Anterior cingulate cortex (tissue), 58 donors: ENCODE measurements around the gene OR10H5.
"Not testable (repeated sequence)": the region's sequence is repeated elsewhere in the genome, so short reads cannot be mapped to it uniquely, and the experiment has no call there.

Experiments used
- DNase-seq, 58 donors: peaks; one replicate each; lab custom pipeline; 2025; lab: John Stamatoyannopoulos, UW

Gene OR10H5

GRCh38 chr19:15810335-15810734 lies 22.9 kb downstream of the OR10H5 start:
- no peak for DNase-seq

- DNase-seq, result no peak
Observed at GRCh38 chr19:15811476-15811875, 24.0 kb downstream of the OR10H5 start.

DNA sequence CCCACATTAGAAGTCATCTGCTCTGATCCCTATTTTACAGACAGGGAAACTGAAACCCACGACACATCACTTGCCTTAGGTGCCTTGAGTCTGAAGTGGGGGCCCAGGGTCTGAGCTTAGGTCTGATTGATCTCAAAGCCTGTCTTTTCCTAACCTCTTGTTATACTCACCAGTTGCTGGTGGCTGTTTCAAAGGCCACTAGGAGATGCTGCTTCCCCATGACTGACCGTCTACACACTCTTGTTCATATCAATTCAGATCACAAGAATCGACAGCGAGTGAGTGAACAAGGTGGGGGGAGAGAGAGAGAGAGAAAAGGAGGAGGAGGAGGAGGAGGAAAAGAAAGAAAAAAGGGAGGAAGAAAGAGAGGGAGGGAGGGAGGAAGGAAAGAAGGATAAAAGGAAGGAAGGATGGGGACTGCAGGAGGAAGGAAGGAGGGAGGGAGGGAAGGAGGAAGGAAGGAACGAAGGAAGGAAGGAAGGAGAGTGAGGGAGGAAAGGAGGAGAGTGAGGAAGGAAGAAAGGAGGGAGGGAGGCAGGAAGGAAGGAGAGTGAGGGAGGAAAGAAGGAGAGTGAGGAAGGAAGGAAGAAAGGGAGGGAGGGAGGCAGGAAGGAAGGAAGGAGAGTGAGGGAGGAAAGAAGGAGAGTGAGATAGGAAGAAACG lies 24.7 kb downstream of the OR10H5 start:
- peak in 1 of 58 donors; percentile 1 for DNase-seq

- DNase-seq, result no peak
Observed at GRCh38 chr19:15813916-15814315, 26.5 kb downstream of the OR10H5 start.

DNA sequence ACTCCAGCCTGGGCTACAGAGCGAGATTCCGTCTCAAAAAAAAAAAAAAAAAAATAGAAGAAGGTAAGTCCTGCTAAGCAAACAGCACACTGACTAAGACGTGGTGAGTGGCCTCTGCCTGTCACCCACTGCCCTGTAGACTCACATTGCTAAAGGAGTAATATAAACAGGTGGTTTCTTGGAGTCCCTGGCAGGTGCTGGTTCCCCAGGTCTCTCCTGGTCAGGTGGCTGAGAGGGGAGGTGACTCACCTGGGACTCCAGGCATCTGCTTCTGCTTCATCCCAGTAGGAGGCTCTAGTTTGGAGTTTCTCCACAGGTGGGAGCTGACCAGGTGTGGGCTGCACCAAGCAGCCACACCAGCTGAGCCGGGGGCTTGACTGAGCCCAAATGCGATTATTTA lies 27.8 kb downstream of the OR10H5 start, which contains the start of gene OR10H1:
Gene OR10H1 (minus strand): TSS at position 359 of the 400 bp plus-strand sequence. CDS start 7,627 bp downstream, outside the sequence.
- DNase-seq, result no peak

DNA sequence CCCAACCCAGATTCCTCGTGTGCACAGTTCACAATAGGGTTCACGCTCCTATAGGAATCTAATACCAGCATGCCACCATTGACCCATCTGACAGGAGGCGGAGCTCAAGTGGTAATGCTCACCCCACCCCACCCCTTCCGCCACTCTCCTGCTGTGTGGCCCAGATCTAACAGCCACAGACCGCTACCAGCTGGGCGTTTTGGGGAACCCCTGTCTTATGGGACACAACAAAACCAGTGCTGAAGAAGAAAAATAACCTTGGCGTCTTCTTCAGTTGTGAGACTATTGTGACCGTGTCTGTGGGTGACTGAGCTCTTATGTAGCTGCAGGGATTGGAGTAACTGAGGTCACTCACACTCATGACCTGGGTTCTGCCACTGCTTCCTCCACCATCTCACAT lies 33.2 kb downstream of the OR10H5 start:
- DNase-seq, result no peak

- DNase-seq, result no peak
Observed at GRCh38 chr19:15825753-15826152, 38.3 kb downstream of the OR10H5 start.

GRCh38 chr19:15828121-15828610 lies 40.7 kb downstream of the OR10H5 start:
- DNase-seq, result no peak

DNA sequence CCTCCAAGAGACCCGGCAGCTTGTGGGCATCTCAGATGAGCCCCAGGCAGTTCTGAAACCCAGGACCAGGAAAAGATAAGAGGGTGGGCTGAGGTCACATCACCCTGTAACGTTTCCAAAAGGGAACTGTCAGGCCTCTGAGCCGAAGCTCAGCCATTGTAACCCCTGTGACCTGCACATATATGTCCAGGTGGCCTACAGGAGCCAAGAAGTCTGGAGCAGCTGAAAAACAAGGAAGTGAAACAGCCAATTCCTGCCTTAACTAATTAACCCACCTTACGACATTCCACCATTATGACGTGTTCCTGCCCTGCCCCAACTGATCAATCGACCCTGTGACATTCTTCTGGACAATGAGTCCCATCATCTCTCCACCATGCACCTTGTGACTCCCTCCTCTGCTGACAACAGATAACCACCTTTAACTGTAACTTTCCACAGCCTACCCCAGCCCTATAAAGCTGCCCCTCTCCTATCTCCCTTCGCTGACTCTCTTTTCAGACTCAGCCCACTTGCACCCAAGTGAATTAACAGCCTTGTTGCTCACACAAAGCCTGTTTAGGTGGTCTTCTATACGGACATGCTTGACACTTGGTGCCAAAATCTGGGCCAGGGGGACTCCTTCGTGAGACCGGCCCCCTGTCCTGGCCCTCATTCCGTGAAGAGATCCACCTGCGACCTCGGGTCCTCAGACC lies 41.3 kb downstream of the OR10H5 start:
- not testable (repeated sequence) for DNase-seq

- DNase-seq, result no peak
Observed at GRCh38 chr19:15829306-15829698, 41.8 kb downstream of the OR10H5 start.

DNA sequence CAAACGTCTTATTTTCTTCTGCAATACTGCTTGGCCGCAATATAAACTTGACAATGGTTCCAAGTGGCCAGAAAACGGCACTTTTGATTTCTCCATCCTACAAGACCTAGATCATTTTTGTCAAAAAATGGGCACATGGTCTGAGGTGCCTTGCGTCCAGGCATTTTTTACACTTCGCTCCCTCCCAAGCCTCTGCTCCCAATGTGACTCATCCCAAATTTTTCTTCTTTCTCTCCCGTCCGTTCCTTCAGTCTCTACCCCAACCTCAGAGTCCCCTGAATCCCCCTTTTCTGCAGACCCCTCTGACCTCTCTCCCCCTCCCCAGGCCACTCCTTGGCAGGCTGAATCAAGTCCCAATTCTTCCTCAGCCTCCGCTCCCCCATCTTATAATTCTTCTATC lies 42.3 kb downstream of the OR10H5 start:
- no peak for DNase-seq

DNA sequence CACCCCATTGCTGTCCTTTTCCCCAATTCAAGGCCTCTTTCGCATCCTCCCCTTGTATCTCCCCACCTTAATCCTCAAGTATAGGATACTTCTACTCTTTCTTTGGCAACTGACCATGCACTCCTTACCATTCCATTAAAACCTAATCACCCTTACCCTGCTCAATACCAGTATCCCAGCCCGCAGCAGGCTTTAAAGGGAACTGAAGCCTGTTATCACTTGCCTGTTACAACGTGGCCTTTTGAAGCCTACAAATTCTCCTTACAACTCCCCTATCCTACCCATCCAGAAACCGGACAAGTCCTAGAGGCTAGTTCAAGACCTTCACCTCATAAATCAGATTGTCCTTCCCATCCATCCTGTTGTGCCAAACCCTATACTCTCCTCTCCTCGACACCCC lies 44.2 kb downstream of the OR10H5 start:
- DNase-seq, result no peak

DNA sequence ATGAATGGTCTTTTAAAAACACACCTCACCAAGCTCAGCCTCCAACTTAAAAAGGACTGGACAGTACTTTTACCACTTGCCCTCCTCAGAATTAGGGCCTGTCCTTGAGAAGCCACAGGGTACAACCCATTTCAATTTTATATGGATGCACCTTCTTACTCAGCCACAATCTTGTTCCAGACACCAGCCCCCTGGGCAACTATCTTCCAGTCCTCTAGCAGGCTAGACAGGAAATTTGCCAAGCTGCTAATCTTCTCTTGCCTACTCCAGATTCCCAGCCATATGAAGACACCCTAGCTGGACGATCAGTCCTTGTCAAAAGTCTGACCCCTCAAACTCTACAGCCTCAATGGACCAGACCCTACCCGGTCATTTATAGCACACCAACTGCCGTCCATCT lies 46.8 kb downstream of the OR10H5 start:
- not testable (repeated sequence) for DNase-seq

GRCh38 chr19:15835565-15836329 lies 48.3 kb downstream of the OR10H5 start:
- DNase-seq, result peak in 1 of 58 donors; percentile 1

DNA sequence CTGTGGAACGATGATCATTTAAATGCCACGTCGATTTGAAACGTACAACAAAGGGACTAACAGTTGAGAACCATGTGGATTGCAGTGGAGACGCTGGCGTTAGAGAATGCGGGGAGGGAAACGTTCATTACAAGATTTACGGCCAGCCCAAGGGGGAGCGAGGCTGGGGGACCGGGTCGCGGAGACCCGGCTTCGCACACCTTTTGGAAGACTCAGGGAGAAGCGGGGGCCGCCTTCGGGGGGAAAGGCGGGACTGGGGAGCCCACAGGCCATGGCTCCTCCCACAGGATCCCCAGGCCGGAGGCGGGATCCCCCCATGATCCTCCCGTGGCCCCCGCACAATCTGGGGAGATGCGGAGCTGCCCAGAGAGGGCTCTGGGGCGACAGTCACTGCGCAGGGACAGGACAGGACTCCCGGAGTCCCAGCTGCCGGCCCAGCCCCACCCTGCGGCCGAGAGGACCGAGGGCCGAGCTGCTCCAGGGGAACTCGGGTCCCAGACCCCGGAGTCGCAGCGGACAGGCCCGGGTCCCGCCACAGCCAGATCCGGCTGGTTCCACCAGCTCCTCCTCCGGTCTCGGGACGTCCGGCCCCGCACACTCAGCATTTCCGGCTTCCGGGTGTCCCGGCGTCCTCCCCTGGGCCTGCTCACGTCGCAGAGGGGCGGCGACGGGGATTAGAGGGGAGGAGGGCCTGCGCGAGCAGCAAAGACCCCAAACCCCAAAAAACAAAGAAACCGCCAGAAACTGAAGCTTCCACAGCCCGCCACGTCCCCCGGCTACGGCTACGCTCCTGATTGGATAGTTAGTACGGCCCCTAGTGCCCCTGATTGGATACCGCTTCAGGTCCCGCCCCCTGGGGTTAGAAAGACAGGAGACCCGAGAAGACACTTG lies 49.1 kb downstream of the OR10H5 start:
- peak; percentile 47 to 97 (median 91) for DNase-seq

DNA sequence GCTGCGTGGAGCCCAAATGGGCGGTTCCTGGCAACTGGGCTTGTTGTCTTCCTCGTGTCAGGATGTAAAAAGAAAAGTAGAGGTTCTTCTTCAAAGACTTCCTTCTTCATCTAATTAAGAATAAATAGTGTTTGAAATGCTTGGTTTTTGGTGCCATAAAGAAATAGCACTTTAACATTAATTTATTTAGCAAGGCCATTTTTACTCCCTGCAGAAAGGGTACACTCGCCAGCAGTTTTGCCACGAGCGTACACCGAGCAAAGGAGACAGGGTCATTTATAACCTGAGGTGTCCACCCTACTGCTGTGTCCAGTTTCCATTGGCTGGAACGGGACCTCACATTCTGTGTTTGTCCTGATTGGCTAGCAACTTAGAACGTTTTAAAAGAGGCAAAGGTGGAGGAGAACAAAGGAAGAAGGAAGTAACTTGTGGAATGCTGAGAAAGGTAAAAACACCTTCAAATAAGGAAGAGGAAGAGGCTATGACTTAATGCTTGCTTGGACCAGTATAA lies 49.8 kb downstream of the OR10H5 start:
- DNase-seq, result peak in 4 of 58 donors; percentile 18 to 43 (median 36)

GRCh38 chr19:15838351-15838750 lies 50.9 kb downstream of the OR10H5 start:
- no peak for DNase-seq

GRCh38 chr19:15839888-15840287 lies 52.4 kb downstream of the OR10H5 start:
- not testable (repeated sequence) for DNase-seq

DNA sequence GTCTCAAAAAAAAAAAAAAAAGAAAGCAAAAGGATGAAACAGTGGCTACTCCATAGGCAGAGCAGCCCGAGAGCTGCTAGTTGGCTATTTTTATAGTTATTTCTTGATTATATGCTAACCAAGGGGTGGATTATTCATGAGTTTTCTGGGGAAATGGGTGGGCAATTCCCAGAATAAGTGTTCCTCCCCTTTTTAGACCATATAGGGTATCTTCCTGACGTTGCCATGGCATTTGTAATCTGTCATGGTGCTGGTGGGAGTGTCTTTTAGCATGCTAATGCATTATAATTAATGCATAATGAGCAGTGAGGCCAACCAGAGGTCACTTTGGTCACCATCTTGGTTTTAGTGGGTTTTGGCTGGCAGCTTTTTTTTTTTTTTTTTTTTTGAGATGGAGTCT lies 53.4 kb downstream of the OR10H5 start:
- no peak for DNase-seq
